Thymus (tissue), 2 donors: Measurements from ENCODE around the gene KIRREL2. TPM values are rescaled to one million over a fixed set of nuclear protein-coding genes. Genes with fewer than 3 reads are reported as not detected.

Source experiments
- polyA plus RNA-seq: library from polyadenylated mRNA; stranded (reverse); fragments of 200-250 nt; gene quantifications from one replicate; pipeline ENCODE4 v1.2.3, GENCODE V29; 2013
- total RNA-seq: library from RNA; stranded (reverse); fragments of 120-200 nt; gene quantifications from one replicate; pipeline ENCODE4 v1.2.4, GENCODE V29; 2013
- donor health status: healthy.

Gene KIRREL2
- total and polyA plus RNA-seq, 2 donors = 0.75 to 2.2 TPM

Other genes with a start within 250 kb of the KIRREL2 start
- gene HAUS5, start 244.2 kb upstream of the KIRREL2 start, total RNA-seq = 11.8 TPM
- gene HAUS5, start 244.2 kb upstream of the KIRREL2 start, polyA plus RNA-seq = 22.8 TPM
- gene RBM42, start 227.9 kb upstream of the KIRREL2 start, total RNA-seq = 51.8 TPM
- 57.1 TPM for gene RBM42, start 227.9 kb upstream of the KIRREL2 start, polyA plus RNA-seq
- gene ETV2, start 215.2 kb upstream of the KIRREL2 start, total RNA-seq = 0.76 TPM
- gene ETV2, start 215.2 kb upstream of the KIRREL2 start, polyA plus RNA-seq = 1.5 TPM
- gene COX6B1, start 208.6 kb upstream of the KIRREL2 start, total RNA-seq = 636 TPM
- 656 TPM for gene COX6B1, start 208.6 kb upstream of the KIRREL2 start, polyA plus RNA-seq
- gene UPK1A, start 190.4 kb upstream of the KIRREL2 start, total RNA-seq = not detected
- gene UPK1A, start 190.4 kb upstream of the KIRREL2 start, polyA plus RNA-seq = 0.94 TPM
- 0.09 TPM for gene ZBTB32, start 152.4 kb upstream of the KIRREL2 start, total RNA-seq
- 2.0 TPM for gene ZBTB32, start 152.4 kb upstream of the KIRREL2 start, polyA plus RNA-seq
- 5.2 TPM for gene KMT2B, start 138.9 kb upstream of the KIRREL2 start, total RNA-seq
- gene KMT2B, start 138.9 kb upstream of the KIRREL2 start, polyA plus RNA-seq = 39.0 TPM
- gene IGFLR1, start 114.5 kb upstream of the KIRREL2 start, total RNA-seq = 12.2 TPM
- 67.8 TPM for gene IGFLR1, start 114.5 kb upstream of the KIRREL2 start, polyA plus RNA-seq
- 19.8 TPM for gene U2AF1L4, start 111.5 kb upstream of the KIRREL2 start, total RNA-seq
- gene U2AF1L4, start 111.5 kb upstream of the KIRREL2 start, polyA plus RNA-seq = 45.0 TPM
- 65.1 TPM for gene PSENEN, start 111.3 kb upstream of the KIRREL2 start, total RNA-seq
- gene PSENEN, start 111.3 kb upstream of the KIRREL2 start, polyA plus RNA-seq = 104 TPM
- gene LIN37, start 108.3 kb upstream of the KIRREL2 start, total RNA-seq = 7.6 TPM
- gene LIN37, start 108.3 kb upstream of the KIRREL2 start, polyA plus RNA-seq = 24.2 TPM
- 0.28 TPM for gene HSPB6, start 99.9 kb upstream of the KIRREL2 start, total RNA-seq
- 18.9 TPM for gene HSPB6, start 99.9 kb upstream of the KIRREL2 start, polyA plus RNA-seq
- gene PROSER3, start 98.7 kb upstream of the KIRREL2 start, total RNA-seq = 2.0 TPM
- gene PROSER3, start 98.7 kb upstream of the KIRREL2 start, polyA plus RNA-seq = 10.0 TPM
- 1.5 TPM for gene ARHGAP33, start 81.3 kb upstream of the KIRREL2 start, total RNA-seq
- gene ARHGAP33, start 81.3 kb upstream of the KIRREL2 start, polyA plus RNA-seq = 18.6 TPM
- gene PRODH2, start 44.1 kb upstream of the KIRREL2 start, total RNA-seq = 0.19 TPM
- 0.23 TPM for gene PRODH2, start 44.1 kb upstream of the KIRREL2 start, polyA plus RNA-seq
- 2.4 TPM for gene NPHS1, start 4.4 kb upstream of the KIRREL2 start, total RNA-seq
- gene NPHS1, start 4.4 kb upstream of the KIRREL2 start, polyA plus RNA-seq = 0.34 TPM
- gene APLP1, start 11.7 kb downstream of the KIRREL2 start, total RNA-seq = 2.5 TPM
- 3.3 TPM for gene APLP1, start 11.7 kb downstream of the KIRREL2 start, polyA plus RNA-seq
- 12.0 TPM for gene NFKBID, start 43.6 kb downstream of the KIRREL2 start, total RNA-seq
- 29.8 TPM for gene NFKBID, start 43.6 kb downstream of the KIRREL2 start, polyA plus RNA-seq
- gene HCST, start 45.6 kb downstream of the KIRREL2 start, total RNA-seq = 50.7 TPM
- 158 TPM for gene HCST, start 45.6 kb downstream of the KIRREL2 start, polyA plus RNA-seq
- 52.6 TPM for gene TYROBP, start 51.4 kb downstream of the KIRREL2 start, total RNA-seq
- gene TYROBP, start 51.4 kb downstream of the KIRREL2 start, polyA plus RNA-seq = 162 TPM
- gene LRFN3, start 79.5 kb downstream of the KIRREL2 start, total RNA-seq = 0.47 TPM
- 1.6 TPM for gene LRFN3, start 79.5 kb downstream of the KIRREL2 start, polyA plus RNA-seq
- 28.8 TPM for gene SDHAF1, start 138.3 kb downstream of the KIRREL2 start, total RNA-seq
- gene SDHAF1, start 138.3 kb downstream of the KIRREL2 start, polyA plus RNA-seq = 27.2 TPM
- gene SYNE4, start 151.9 kb downstream of the KIRREL2 start, total RNA-seq = 3.1 TPM
- 5.8 TPM for gene SYNE4, start 151.9 kb downstream of the KIRREL2 start, polyA plus RNA-seq
- 14.1 TPM for gene ALKBH6, start 157.3 kb downstream of the KIRREL2 start, total RNA-seq
- gene ALKBH6, start 157.3 kb downstream of the KIRREL2 start, polyA plus RNA-seq = 33.9 TPM
- 3.6 TPM for gene CLIP3, start 176.0 kb downstream of the KIRREL2 start, total RNA-seq
- gene CLIP3, start 176.0 kb downstream of the KIRREL2 start, polyA plus RNA-seq = 6.7 TPM
- gene THAP8, start 197.4 kb downstream of the KIRREL2 start, total RNA-seq = 5.4 TPM
- 5.7 TPM for gene THAP8, start 197.4 kb downstream of the KIRREL2 start, polyA plus RNA-seq
- 4.6 TPM for gene WDR62, start 198.0 kb downstream of the KIRREL2 start, total RNA-seq
- 2.4 TPM for gene WDR62, start 198.0 kb downstream of the KIRREL2 start, polyA plus RNA-seq